Vagina (tissue), 2 donors: ENCODE results near the gene MEGF9. TPM values are rescaled to one million over a fixed set of nuclear protein-coding genes. Genes with fewer than 3 reads are reported as not detected.

Experiments
- DNase-seq, 2 donors: peaks; one replicate each; pipeline ENCODE4 v3.0.0-alpha.2; 2017; ENCODE audit errors: extremely low spot score in 2 of 2
- H3K27ac ChIP-seq: fragments of 200-600 bp; sonication (generic); one replicate; pipeline ENCODE4 v1.5.1; 2019
- H3K27me3 ChIP-seq: fragments of 200-600 bp; sonication (generic); one replicate; pipeline ENCODE4 v1.5.1; 2019
- H3K36me3 ChIP-seq, 2 donors: fragments of 200-600 bp; sonication (generic); one replicate each; pipeline ENCODE4 v1.5.1; 2017 to 2019
- H3K4me1 ChIP-seq: fragments of 200-600 bp; sonication (generic); one replicate; pipeline ENCODE4 v1.5.1; 2019
- H3K4me3 ChIP-seq, 2 donors: fragments of 200-600 bp; sonication (generic); 1 replicate in 1 of 2; 2 replicates in 1 of 2; pipeline ENCODE4 v1.5.1; 2016 to 2019
- H3K9me3 ChIP-seq: fragments of 200-600 bp; sonication (generic); one replicate; pipeline ENCODE4 v1.5.1; 2019
- CTCF ChIP-seq, 3 experiments: fragments of 450-650 bp in 2 of 3; fragments of 200-600 bp in 1 of 3; sonication (generic) in 1 of 3; IDR thresholded peaks; one replicate each; pipeline ENCODE4 v1.5.1; 2017 to 2019; ENCODE audit warnings: antibody characterized with exemption in 3 of 3, mild to moderate bottlenecking in 2 of 3, moderate library complexity in 2 of 3
- POLR2A ChIP-seq, 2 donors: fragments of 450-650 bp; IDR thresholded peaks; one replicate each; pipeline ENCODE4 v1.6.1; 2017; ENCODE audit warnings: antibody characterized with exemption in 2 of 2, mild to moderate bottlenecking in 2 of 2, moderate library complexity in 2 of 2
- POLR2AphosphoS5 ChIP-seq, 2 donors: sonication (generic); formaldehyde crosslinking; IDR thresholded peaks; one replicate each; pipeline ENCODE4 v1.9.0; 2017; ENCODE audit warnings: antibody characterized with exemption in 2 of 2, mild to moderate bottlenecking in 2 of 2, low read depth in 1 of 2; ENCODE audit not compliant: insufficient read depth in 1 of 2
- intact Hi-C: fragments of 100-400 bp; cut with DNase I; formaldehyde crosslinking; loops from one replicate; pipeline ENCODE4 v1.15.1; 2023
- total RNA-seq: library from RNA; depleted of rRNA; stranded (reverse); fragments of >200 nt; gene quantifications from one replicate; pipeline ENCODE4 v1.2.3, GENCODE V29; 2016

MEGF9 gene
- total RNA-seq, 1 donor from 2014 or later: 17.7 TPM

GRCh38 chr9:120697448-120697847 is 16.8 kb downstream of the MEGF9 start:
- intact Hi-C loops: no loop called here
- H3K4me1 ChIP-seq: peaks cover 6% of the 10 kb centered on the region
- H3K36me3 ChIP-seq: no peaks in the 10 kb centered on the region
- DNase-seq: no peak
- no peak overlapping the region for H3K27ac ChIP-seq
- H3K4me3 ChIP-seq: no peak overlapping the region
- TF ChIP-seq CTCF (IDR thresholded peaks at IDR 0.05) (no peak), POLR2A (IDR thresholded peaks at IDR 0.05) (no peak), POLR2AphosphoS5 (IDR thresholded peaks at IDR 0.05; ENCODE audit: insufficient read depth in 1 of 2, low read depth in 1 of 2) (no peak)
- H3K27me3 ChIP-seq: no peaks in the 10 kb centered on the region
- no peaks in the 10 kb centered on the region for H3K9me3 ChIP-seq

- no peaks in the 10 kb centered on the region for H3K36me3 ChIP-seq
- H3K9me3 ChIP-seq: no peaks in the 10 kb centered on the region
- H3K27ac ChIP-seq: no peak overlapping the region
- H3K27me3 ChIP-seq: no peaks in the 10 kb centered on the region
- DNase-seq: no peak
- intact Hi-C loops: no loop called here
- H3K4me1 ChIP-seq: peaks cover 5% of the 10 kb centered on the region
- H3K4me3 ChIP-seq: no peak overlapping the region
- TF ChIP-seq POLR2A (IDR thresholded peaks at IDR 0.05) (no peak), CTCF (IDR thresholded peaks at IDR 0.05) (no peak)
These were observed 17.6 kb downstream of the MEGF9 start for GRCh38 chr9:120696551-120697230.

GRCh38 chr9:120694559-120694958 is 19.7 kb downstream of the MEGF9 start:
- H3K4me1 ChIP-seq: no peaks in the 10 kb centered on the region
- H3K9me3 ChIP-seq: no peaks in the 10 kb centered on the region
- H3K4me3 ChIP-seq: no peak overlapping the region
- no peak for DNase-seq
- H3K27me3 ChIP-seq: no peaks in the 10 kb centered on the region
- H3K27ac ChIP-seq: no peak overlapping the region
- intact Hi-C loops: no loop called here
- no peak for TF ChIP-seq POLR2AphosphoS5 (IDR thresholded peaks at IDR 0.05; ENCODE audit: insufficient read depth in 1 of 2, low read depth in 1 of 2)
- TF ChIP-seq CTCF (IDR thresholded peaks at IDR 0.05): no peak
- no peak for TF ChIP-seq POLR2A (IDR thresholded peaks at IDR 0.05)
- H3K36me3 ChIP-seq: no peaks in the 10 kb centered on the region

- TF ChIP-seq CTCF (IDR thresholded peaks at IDR 0.05): no peak
- TF ChIP-seq POLR2A (IDR thresholded peaks at IDR 0.05): no peak
- no peak for TF ChIP-seq POLR2AphosphoS5 (IDR thresholded peaks at IDR 0.05; ENCODE audit: insufficient read depth in 1 of 2, low read depth in 1 of 2)
- DNase-seq: no peak
- Histone ChIP-seq H3K4me1 (no peaks in the 10 kb centered on the region), H3K36me3 (no peaks in the 10 kb centered on the region), H3K9me3 (no peaks in the 10 kb centered on the region), H3K27ac (no peak overlapping the region), H3K4me3 (no peak overlapping the region), H3K27me3 (no peaks in the 10 kb centered on the region)
- intact Hi-C loops: no loop called here
These were observed 20.6 kb downstream of the MEGF9 start for GRCh38 chr9:120693700-120694008.

- intact Hi-C loops: no loop called here
- H3K27me3 ChIP-seq: no peaks in the 10 kb centered on the region
- no peaks in the 10 kb centered on the region for H3K4me1 ChIP-seq
These were observed 21.2 kb downstream of the MEGF9 start for GRCh38 chr9:120692901-120693699.

More at GRCh38 chr9:120692901-120693699, 21.2 kb downstream of the MEGF9 start:
- no peak for TF ChIP-seq POLR2AphosphoS5 (IDR thresholded peaks at IDR 0.05; ENCODE audit: insufficient read depth in 1 of 2, low read depth in 1 of 2)
- Histone ChIP-seq H3K4me3 (no peak overlapping the region), H3K36me3 (no peaks in the 10 kb centered on the region), H3K9me3 (no peaks in the 10 kb centered on the region), H3K27ac (no peak overlapping the region)
- no peak for DNase-seq
